Measurements from ENCODE around the gene AKR1C1.
"Not testable (repeated sequence)": the region's sequence is repeated elsewhere in the genome, so short reads cannot be mapped to it uniquely, and the experiment has no call there.

AKR1C1 gene

GRCh38 chr10:4947635-4948596, 15.3 kb upstream of the AKR1C1 start:
- no peak for DNase-seq (ENCODE audit: low read depth)

GRCh38 chr10:4951512-4952162, 11.6 kb upstream of the AKR1C1 start:
- DNase-seq (ENCODE audit: low read depth), result not testable (repeated sequence)

DNA sequence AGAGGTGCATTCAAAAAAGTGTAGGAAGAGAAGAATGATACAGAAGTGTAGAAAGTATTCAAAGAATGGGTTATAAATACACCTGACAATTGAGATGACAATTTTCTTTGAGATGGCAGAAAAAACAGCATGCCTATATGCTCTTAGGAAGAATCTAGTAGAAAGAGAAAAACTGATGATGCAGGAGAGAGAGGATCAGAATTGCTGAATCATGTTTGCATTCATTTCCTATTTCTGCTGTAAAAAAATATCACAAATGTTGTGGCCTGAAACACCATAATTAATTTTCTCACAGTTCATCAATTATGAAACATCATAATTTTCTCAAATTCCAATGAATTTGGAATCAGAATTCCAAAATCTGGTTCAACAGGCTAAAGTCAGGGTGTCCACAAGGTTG, 9.8 kb upstream of the AKR1C1 start:
- DNase-seq (ENCODE audit: low read depth), result no peak

- DNase-seq (ENCODE audit: low read depth), result not testable (repeated sequence)
Observed at GRCh38 chr10:4956088-4956487, 7.1 kb upstream of the AKR1C1 start.

- not testable (repeated sequence) for DNase-seq (ENCODE audit: low read depth)
Observed at GRCh38 chr10:4956955-4957645, 6.1 kb upstream of the AKR1C1 start.

DNA sequence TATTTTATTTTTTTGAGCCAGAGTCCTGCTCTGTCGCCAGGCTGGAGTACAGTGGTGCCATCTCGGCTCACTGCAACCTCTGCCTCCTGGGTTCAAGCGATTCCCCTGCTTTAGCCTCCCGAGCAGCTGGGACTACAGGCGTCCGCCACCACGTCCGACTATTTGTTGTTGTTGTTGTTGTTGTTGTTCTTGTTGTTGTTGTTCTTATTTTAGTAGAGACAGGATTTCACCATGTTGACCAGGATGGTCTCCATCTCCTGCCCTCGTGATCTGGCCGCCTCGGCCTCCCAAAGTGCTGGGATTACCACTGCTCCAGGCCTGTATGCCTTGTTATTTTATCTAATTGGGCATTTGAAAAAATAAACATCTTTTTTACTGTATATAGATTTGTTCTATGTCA, 1.7 kb upstream of the AKR1C1 start:
- DNase-seq (ENCODE audit: low read depth), result not testable (repeated sequence)

- not testable (repeated sequence) for DNase-seq (ENCODE audit: low read depth)
Observed at GRCh38 chr10:4962308-4962707, 907 bp upstream of the AKR1C1 start.

DNA sequence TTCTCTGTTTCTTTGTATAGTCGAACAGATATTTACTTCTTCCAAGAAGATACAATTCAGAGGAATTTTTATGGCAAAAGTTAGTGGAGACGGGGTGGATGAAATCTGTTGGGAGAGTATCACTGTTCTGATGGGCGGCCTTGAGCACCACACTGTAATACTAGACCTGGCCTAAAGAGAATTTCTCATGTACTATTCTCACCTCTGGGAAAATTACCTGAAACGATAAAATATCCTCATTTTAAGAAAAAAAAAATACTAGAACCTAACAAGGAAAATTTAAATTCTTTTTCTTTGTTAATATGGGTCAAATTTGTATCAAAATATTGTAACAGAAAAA, 570 bp downstream of the AKR1C1 start:
- not testable (repeated sequence) for DNase-seq (ENCODE audit: low read depth)

GRCh38 chr10:4965763-4966162, 2.5 kb downstream of the AKR1C1 start:
- not testable (repeated sequence) for DNase-seq (ENCODE audit: low read depth)

GRCh38 chr10:4967189-4967588, 4.0 kb downstream of the AKR1C1 start:
- DNase-seq (ENCODE audit: low read depth), result not testable (repeated sequence)

DNA sequence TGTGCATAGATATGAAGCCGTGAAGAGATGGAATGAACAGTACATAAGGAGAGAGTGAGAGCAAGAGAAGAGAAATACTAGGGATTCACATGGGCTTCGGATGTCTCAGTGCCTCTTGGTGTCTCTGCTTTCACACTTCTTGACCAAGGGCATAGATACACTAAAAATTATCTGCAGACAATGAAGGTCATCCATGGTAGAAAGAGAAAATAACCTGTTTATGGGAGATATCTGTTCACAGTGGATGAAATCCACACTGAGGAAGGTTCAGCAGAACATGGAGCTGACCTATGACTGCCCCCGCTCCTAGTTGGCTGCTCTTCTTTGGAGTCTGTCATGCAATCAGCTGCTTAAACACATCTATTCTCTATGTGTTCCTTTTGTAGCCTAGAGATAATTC, 6.1 kb downstream of the AKR1C1 start:
- not testable (repeated sequence) for DNase-seq (ENCODE audit: low read depth)

DNA sequence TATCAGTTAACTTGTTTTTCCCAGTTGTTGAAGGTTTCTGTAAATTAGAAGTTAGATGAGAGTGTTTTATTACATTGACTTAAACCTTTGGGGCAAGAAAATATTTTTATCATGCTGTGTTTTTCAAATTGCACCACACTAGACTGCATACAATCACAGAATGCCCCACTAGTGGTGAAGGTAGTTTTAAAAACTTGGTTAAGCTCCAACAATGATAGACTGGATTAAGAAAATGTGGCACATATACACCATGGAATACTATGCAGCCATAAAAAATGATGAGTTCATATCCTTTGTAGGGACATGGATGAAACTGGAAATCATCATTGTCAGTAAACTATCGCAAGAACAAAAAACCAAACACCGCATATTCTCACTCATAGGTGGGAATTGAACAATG, 7.1 kb downstream of the AKR1C1 start:
- DNase-seq (ENCODE audit: low read depth), result not testable (repeated sequence)

DNA sequence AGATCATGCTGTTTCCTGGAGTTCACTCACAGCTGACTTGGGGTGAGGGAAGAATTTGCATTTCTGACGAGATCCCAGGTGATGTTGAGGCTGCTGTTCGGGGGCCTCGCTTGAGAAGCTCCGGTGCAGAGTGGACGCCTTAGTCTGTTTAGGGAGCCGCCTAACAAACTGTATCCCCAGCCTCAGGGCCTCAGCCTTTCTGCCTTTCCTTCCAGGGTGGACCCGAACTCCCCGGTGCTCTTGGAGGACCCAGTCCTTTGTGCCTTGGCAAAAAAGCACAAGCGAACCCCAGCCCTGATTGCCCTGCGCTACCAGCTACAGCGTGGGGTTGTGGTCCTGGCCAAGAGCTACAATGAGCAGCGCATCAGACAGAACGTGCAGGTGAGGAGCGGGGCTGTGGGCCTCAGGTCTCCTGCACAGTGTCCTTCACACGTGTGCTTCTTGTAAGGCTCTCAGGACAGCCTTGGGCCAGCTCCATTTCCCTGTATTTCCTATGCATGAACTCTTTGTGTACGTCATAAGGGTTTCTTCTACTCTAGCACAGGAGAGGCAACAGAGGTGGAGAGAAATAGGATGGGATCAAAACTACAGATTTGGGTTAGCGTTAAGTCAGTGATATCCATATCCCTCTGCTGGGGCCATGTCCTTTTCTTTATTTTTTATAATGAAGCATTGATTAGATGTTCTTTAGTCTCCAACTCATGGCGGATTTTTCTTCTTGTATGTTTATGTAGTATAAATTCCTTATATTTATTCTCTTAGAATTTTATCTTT, 9.3 kb downstream of the AKR1C1 start:
- DNase-seq (ENCODE audit: low read depth), result not testable (repeated sequence)

GRCh38 chr10:4973294-4973693, 10.1 kb downstream of the AKR1C1 start:
- not testable (repeated sequence) for DNase-seq (ENCODE audit: low read depth)

DNA sequence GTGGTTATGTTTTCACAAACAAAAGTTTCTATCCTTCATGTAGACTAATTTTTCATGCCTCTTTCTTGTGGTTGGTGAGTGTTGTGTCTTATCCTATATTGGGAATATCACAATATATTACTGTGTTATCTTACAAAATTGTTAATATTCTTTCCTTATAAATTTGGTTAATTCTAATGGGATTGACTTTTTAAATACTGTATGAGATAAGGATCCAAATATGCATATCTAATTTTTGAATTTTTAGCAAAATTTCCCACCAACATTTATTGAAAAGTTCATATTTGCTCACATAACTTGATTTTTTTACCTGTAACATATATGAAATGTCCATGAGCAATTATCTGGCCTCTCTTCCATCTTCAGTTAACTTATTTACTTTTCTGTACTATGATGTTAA, 11.2 kb downstream of the AKR1C1 start:
- not testable (repeated sequence) for DNase-seq (ENCODE audit: low read depth)

DNA sequence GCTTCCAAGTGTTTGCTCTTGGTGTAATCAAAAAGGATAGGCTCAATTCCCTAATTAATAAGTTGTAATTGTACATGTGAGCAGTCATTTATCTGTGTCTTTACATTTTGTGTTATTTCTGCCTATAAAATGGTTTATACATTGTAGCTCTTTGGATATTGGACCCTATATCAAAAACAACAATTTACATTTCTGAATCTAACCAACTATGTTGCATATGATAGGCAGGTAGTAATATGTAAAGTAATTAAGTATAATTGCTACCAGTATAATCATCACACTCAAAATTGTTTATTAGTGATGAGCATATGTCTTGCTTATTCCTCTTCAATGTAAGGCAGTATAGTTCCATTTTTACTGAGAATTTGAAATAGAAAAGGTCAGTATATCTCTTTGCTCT, 13.8 kb downstream of the AKR1C1 start:
- no peak for DNase-seq (ENCODE audit: low read depth)

DNA sequence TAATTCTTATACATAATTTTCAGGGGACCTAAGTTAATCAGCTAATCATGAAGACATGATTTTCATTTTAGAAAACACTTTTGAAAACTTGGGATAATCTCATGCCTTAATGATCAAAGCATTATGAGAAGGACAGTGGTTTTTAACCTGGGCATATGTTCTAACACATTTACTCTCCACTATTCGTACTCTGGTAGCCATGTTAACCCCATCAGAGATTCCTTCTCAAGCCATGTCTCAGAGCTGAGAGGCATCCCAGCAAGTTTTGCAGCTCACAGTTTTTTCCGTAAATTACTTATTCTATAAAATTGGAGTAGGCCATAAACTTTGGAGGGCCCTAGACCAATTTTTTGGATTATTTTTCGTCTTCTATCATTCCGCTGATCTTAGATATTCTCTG, 15.7 kb downstream of the AKR1C1 start:
- no peak for DNase-seq (ENCODE audit: low read depth)

DNA sequence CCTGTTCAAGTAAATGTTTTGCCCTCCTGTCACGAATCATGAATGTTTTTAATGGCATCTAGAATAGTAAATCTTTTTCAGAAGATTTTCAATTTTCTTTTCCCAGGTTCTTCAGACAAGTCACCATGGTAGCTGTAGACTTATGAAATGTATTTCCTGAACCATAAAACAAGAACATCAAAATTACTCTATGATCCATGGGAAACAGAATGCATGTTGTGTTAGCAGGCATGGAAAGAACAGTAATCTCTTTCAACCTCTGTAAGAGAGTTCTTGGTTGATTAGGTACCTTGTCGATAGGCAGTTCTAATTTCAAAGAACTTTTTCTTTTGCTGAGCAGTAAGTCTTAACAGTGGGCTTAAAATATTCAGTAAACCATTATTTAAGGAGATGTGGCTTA, 17.6 kb downstream of the AKR1C1 start:
- no peak for DNase-seq (ENCODE audit: low read depth)

DNA sequence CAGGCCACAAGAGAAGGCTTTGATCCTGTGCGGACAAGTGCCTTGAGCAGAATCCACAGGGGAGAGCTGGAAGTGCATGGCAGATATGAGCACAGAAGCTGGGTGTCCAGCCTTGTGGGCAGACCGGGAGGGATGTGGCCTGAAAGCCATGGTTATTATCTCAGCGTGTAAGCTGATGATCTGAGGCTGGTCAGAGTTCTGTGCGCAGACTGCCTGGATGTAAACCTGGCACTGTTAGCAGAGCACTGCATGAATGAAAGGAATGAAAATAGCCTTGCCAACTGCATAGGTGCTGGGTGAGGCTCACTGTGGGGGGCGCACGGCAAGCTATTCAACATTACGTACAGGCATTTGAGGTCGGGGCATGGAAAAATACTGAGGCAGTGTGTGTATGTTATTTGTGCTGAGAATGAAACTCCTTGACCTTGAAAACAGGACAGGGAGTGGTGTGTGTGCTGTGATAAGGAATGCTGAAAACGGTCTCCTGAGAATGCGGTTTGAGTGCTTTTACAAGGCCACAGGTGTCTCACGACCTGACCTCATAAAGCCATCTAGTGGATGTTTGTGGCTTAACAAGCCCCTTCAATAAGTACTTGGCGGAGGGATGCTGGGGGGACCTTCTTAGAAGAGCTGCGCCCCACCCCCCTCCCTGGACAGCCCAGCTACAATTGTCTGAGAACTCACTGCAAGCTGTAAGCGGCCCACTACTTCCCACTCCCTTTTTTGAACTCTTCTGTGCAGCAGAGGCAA, 18.7 kb downstream of the AKR1C1 start:
- DNase-seq (ENCODE audit: low read depth), result no peak

DNA sequence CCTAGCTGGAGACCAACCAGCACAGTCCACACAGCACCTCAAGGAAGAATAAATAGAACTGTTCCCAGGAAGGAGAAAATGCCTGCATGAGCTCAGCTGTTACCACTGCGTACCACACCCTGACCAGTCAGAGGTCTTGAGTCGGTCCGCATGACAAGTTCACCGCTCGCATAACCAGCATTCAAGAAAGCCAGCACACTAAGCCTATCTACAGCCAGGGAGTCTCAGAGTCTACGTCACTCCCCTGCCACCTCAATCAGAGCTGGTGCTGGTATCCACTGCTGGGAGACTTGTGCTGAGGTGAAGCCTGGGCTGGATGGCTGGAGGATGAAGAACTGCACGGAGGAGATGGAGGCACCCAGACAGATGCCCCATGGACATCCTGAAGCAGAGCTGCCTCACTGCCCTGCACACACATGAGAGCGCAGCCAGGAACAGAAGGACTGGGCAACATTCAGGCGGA, 19.6 kb downstream of the AKR1C1 start:
- no peak for DNase-seq (ENCODE audit: low read depth)

DNA sequence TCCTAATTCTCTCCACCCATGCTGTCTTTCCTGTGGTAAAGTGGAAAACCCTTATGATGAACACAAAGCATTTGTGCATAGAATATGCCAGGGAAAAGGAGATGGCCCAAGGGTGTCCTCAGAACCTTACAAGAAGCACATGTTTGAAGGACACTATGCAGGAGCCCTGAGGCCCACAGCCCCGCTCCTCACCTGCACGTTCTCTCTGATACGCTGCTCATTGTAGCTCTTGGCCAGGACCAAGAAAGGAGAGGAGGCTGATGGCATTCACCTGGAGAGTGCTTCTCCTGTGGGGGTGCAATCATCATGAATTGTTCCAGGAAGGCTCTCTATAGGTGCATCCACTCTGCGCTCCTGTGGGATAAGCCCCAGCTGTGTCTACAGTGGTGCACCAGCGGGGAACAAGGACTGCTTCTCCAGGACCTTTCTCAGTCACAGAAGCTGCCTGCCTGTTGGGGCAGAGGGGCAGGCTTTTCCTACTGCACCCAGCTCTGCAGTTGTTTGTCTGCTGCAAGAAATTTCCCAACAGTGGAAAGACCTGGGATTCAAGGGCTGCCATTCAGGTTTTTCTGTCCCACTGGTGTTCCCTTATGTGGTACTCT, 20.5 kb downstream of the AKR1C1 start:
- DNase-seq (ENCODE audit: low read depth), result no peak

Data from stimulated activated CD8-positive, alpha-beta memory T cell treated with anti-CD3 and anti-CD28 coated beads, Interleukin-4, amount 100 ng/mL, for 24 hours (primary cell).